ENCODE measurements around the gene ENTHD1. TPM values are rescaled to one million over a fixed set of nuclear protein-coding genes. Genes with fewer than 3 reads are reported as not detected.

The ENTHD1 gene
- total RNA-seq: not detected

- intact Hi-C loops (cut with DNase I; ENCODE audit: low total_unique reads): no loop called here
- no peak within 1 kb of the TSS for H3K4me3 ChIP-seq (ENCODE audit: low read depth, poor library complexity, severe bottlenecking)
- WGBS, 2 donors: 78 to 79% methylated on average over 20 of the region's 20 CpGs
- no peak for DNase-seq (ENCODE audit: low spot score in 2 of 2)
- TF ChIP-seq POLR2A (IDR thresholded peaks at IDR 0.05) (no peak), CTCF (IDR thresholded peaks at IDR 0.05) (no peak)
Observed at GRCh38 chr22:39893526-39893925, at the start of gene ENTHD1. ENTHD1 (minus strand) TSS chr22:39893760; CDS start chr22:39887748, 6,012 bp downstream.

DNA sequence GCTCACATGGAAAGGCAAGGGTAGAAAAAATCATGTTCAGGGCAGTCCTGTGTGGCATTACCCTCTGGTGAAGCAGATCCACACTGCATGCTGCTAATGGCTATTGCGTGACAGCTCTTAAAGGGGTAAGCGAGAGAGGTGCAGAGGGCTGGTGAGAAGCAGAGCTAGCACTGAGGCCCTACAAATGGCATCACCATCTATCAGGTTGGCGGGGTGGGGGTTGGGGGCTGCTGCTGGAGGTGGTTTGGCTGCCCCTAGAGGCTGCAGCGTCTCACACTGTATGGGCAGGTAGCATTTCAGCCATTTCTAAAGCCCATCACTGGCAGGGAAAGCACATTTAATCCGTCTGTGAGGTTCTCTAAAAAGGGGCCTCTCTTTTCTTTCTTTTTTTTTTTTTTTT, 49.8 kb upstream of the ENTHD1 start:
- WGBS, 2 donors: 68 to 85% methylated on average over 5 of the region's 5 CpGs
- TF ChIP-seq CTCF (IDR thresholded peaks at IDR 0.05) (no peak), POLR2A (IDR thresholded peaks at IDR 0.05) (no peak)
- no peak for DNase-seq (ENCODE audit: low spot score in 2 of 2)
- H3K4me3 ChIP-seq (ENCODE audit: low read depth, poor library complexity, severe bottlenecking): no peak overlapping the region
- intact Hi-C loops (cut with DNase I; ENCODE audit: low total_unique reads): no loop called here

- no peak for TF ChIP-seq CTCF (IDR thresholded peaks at IDR 0.05)
- no peak for TF ChIP-seq POLR2A (IDR thresholded peaks at IDR 0.05)
- intact Hi-C loops (cut with DNase I; ENCODE audit: low total_unique reads): no loop called here
- no peak for DNase-seq (ENCODE audit: low spot score in 2 of 2)
- 79 to 88% methylated on average over 8 of the region's 8 CpGs for WGBS, 2 donors
- H3K4me3 ChIP-seq (ENCODE audit: low read depth, poor library complexity, severe bottlenecking): no peak overlapping the region
Observed at GRCh38 chr22:39942439-39943230, 49.1 kb upstream of the ENTHD1 start.

- H3K4me3 ChIP-seq (ENCODE audit: low read depth, poor library complexity, severe bottlenecking): no peak overlapping the region
- no peak for TF ChIP-seq CTCF (IDR thresholded peaks at IDR 0.05)
- TF ChIP-seq POLR2A (IDR thresholded peaks at IDR 0.05): no peak
- no peak for DNase-seq (ENCODE audit: low spot score in 2 of 2)
- intact Hi-C loops (cut with DNase I; ENCODE audit: low total_unique reads): no loop called here
- WGBS, 2 donors: 85 to 92% methylated on average over 2 of the region's 2 CpGs
Observed at GRCh38 chr22:39941601-39942000, 48.0 kb upstream of the ENTHD1 start.

DNA sequence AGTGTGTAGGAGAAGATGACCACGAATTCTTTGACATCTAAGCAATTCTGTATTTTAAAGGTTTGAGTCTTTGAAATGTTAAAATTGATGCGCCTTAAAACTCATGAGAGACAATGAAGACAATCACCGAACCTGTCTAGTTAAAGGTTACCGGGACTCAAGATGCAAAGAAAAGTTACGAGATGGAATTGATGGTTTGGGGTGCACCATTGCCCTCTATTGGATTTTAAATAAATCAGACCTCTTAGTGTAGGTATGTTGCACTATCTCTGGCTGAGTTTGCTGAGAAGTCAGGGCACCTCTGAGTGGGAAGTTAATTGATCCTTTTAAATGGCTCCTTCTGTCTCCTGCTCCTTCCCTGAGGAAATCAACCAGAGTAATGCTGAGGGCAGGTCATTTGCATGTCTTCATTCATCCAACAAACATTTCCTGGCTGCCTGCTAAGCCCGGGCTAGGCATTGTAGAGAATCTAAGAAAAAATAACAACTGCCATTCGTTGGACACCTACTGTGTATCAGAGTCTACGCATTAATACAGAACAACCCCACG, 47.3 kb upstream of the ENTHD1 start:
- 63 to 64% methylated on average over 9 of the region's 9 CpGs for WGBS, 2 donors
- no peak for TF ChIP-seq CTCF (IDR thresholded peaks at IDR 0.05)
- no peak for TF ChIP-seq POLR2A (IDR thresholded peaks at IDR 0.05)
- DNase-seq (ENCODE audit: low spot score in 2 of 2): no peak
- H3K4me3 ChIP-seq (ENCODE audit: low read depth, poor library complexity, severe bottlenecking): no peak overlapping the region
- intact Hi-C loops (cut with DNase I; ENCODE audit: low total_unique reads): no loop called here
